Kidney tubule cell (primary cell): ENCODE results near the gene ZC3H18.
"Not testable (repeated sequence)": the region's sequence is repeated elsewhere in the genome, so short reads cannot be mapped to it uniquely, and the experiment has no call there.

Experiments
- DNase-seq: peaks from one replicate; pipeline ENCODE4 v3.0.0-alpha.2; 2018; ENCODE audit warnings: low spot score

The ZC3H18 gene

DNA sequence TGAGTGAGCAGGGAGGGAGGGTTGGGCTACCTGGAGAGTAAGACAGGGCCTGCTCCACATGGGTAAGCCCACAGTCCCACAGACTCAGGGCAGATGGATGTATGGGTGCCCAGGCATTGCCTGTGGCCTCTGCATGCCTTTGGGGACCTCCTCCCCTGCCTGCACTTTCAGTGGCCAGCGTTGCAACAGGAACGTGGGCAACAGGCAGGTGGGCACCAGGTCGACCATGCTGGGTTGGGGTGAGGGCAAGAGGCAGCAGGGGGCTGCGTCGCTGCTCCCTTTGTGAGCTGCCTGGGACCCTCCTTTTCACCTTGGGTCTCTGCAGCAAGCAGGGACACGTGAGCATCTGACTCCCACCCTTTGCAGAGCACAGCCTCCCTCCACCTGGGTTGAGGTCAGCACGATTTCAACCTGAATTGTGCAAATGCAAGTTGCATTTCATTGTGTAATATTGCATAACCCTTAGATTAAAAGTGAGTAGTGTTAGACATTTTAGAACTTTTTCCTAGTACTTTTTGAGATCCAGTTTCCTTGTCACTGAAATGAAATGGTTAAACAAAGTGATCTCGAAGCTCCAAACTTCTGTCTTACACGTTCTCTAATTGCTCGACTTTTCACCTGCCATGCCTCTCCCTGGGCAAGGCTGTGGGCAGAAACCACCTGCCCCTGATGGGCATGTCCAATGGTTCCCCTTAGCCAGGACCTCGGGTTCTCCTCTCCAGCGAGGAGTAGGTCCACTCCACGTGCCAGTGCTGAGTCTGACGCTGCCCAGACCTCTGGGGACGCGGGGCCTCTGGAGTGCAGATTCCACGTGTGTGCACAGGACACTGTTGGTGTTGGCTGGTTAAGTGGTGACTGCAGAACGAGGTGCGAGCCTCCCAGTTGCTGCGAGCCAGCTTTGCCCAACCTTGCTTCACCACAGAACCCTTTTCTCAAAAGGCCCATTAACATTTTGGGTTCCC, 35.3 kb downstream of the ZC3H18 start:
- DNase-seq = no peak

- no peak for DNase-seq
These were observed 36.0 kb downstream of the ZC3H18 start for GRCh38 chr16:88606148-88606757.

GRCh38 chr16:88608076-88608475, 37.9 kb downstream of the ZC3H18 start:
- DNase-seq = no peak

DNA sequence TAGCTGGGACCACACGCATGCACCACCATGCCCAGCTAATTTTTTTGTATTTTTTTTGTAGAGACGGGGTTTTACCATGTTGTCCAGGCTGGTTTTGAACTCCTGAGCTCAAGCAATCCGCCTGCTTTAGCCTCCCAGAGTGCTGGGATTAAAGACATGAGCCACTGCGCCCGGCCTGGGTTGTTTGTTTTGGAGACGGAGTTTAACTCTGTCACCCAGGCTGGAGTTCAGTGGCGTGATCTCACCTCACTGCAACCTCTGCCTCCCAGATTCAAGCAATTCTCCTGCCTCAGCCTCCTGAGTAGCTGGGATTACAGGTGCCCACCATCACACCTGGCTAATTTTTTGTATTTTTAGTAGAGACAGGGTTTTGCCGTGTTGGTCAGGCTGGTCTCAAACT, 39.2 kb downstream of the ZC3H18 start:
- DNase-seq = not testable (repeated sequence)

GRCh38 chr16:88610080-88610479, 39.9 kb downstream of the ZC3H18 start:
- no peak for DNase-seq

DNA sequence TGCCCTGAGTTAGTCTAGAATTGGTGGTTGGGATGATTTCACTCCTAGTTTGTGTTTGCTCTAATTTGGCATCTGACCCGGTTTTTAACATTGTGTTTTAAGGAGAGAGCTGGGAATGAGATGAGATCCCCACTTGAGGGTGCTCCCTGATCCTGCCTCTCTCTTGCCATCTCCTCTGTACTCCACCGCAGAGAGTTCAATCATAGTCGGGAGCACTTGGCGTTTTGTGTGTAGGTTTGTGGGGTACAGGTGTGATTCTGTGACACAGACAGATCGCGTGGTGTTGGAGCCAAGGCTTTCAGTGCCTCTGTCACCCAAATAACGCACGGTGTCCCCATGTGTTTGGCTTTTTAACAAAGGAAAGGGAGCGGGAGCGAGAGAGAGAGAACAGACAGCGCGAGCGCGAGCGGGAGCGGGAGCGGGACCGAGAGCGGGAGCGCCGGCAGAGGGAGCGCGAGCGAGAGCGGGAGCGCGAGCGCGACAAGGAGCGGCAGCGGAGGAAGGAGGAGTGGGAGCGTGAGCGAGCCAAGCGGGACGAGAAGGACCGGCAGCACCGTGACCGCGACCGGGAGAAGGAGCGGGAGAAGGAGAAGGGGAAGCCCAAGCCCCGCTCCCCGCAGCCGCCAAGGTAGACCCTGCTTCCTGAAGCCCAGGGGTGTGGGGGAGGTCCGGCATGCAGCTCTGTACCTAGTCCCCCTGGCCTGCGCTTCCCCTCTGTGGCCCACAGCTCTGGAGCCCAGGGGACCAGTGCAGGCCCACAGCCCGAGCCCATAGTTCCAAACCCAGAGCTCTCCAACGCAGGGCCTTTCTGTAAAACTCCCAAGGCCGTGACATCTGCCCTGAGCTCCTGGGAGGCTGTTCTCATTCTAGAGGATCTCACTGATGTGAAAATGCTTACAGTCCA, 41.0 kb downstream of the ZC3H18 start:
- no peak for DNase-seq

GRCh38 chr16:88613293-88613692, 43.1 kb downstream of the ZC3H18 start:
- DNase-seq = no peak

GRCh38 chr16:88613911-88614817, 44.0 kb downstream of the ZC3H18 start:
- no peak for DNase-seq

GRCh38 chr16:88614818-88615580, 44.8 kb downstream of the ZC3H18 start:
- DNase-seq = no peak

DNA sequence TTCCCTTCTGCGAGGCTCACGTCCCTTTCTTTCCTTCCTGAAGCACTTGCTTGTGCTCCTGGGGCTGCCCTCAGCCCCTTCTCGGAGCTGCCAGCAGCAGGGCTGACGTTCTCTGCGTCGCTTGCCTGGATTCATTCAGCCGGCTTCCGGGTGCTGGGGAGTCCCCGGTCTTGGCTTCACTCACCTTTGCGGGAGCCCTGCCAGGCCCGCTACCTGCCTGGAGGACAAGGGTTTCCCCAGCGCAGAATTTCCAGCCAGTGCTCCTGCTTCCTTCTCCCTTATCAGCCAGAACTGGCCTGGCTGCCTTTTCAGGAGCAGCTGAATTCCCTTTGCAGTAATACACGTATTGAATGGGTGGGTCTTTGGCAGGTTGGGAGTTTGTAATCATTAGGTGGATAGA, 46.1 kb downstream of the ZC3H18 start:
- DNase-seq = peak; percentile 43

DNA sequence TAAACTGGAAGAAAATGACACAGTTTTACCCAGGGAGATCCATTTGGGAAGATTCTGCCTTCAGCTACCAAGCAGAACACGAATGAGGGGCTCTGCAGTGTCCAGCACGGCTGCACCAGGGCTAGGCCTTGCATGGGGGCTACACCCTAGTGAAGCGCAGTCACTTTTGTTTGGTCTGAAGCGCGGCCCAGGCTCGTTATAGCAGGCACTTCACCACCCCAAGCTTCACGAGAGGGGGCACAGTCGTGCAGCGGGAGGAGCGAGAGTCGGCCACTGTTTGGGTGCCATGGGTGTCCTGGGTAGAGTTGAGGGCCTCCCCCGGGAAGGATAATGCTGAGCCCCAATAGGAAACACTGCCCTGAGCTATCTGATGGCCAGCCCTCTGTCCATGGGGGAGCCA, 46.5 kb downstream of the ZC3H18 start:
- no peak for DNase-seq

DNA sequence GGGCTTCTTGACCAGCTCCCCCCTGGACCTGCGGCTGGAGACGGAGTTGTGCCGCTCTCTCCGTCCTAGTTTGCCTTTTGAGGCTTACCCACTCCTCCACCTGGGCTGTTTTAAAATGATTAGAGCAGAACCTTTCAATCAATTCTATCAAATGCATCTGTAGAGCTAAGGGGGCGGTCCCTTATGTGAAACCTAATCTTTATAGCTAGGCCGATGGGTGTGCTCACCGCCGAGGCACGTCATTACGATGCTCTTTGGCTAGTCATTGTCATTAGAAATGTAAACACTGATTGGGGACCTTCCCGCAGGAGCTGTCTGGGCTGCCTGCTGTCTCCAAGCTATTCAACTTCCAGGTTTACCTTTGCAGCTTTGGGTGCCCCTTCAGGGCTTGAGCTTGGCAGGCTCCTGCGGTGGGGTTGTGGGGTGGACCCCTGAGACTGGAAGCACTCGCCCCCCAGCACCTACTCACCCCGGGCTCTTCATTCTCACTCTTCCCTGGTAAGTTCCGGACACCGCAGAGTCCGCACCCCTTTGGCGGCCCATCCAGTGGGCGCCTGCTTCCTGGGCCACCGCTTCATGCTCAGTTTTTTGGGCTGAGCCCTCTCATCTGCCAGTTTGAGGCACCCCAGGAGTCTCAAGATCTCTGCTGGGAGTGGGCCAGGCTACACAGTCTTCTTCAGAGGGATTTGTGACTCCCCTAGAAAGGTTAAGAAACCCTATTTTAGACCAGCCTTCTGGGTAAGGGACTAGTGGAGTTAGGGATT, 47.2 kb downstream of the ZC3H18 start:
- DNase-seq = no peak

GRCh38 chr16:88618182-88618955, 48.2 kb downstream of the ZC3H18 start:
- no peak for DNase-seq

GRCh38 chr16:88618956-88619667, 48.9 kb downstream of the ZC3H18 start:
- DNase-seq = no peak

- no peak for DNase-seq
These were observed 49.9 kb downstream of the ZC3H18 start for GRCh38 chr16:88619859-88620815.

- DNase-seq = no peak
These were observed 51.9 kb downstream of the ZC3H18 start for GRCh38 chr16:88622125-88622524.

- DNase-seq = no peak
These were observed 52.7 kb downstream of the ZC3H18 start for GRCh38 chr16:88622866-88623265.
